GM10248 (cell line): ENCODE results near the gene DNAH2.

Source experiments
- CTCF ChIA-PET: fragments of 300-600 bp; sonication (Branson Sonifier 250); formaldehyde crosslinking; extraction: SDS; loops from one replicate; lab custom pipeline; 2021; ENCODE audit warnings: antibody characterized with exemption; lab: Yijun Ruan, JAX
- POLR2A ChIA-PET: fragments of 350-650 bp; sonication (Branson Sonifier 250); formaldehyde crosslinking; extraction: SDS; loops from one replicate; lab custom pipeline; 2020; ENCODE audit warnings: antibody characterized with exemption; lab: Yijun Ruan, JAX
- DNase-seq: peaks from one replicate; pipeline ENCODE4 v3.0.0; 2012; ENCODE audit errors: extremely low spot score
- TF ChIP-seq, protein P1 (sequence below): IDR thresholded peaks from 2 replicates; pipeline ENCODE4 v1.5.1; 2012; ENCODE audit warnings: mild to moderate bottlenecking, low read depth; ENCODE audit errors: extremely low read depth, missing control alignments, control extremely low read depth

DNAH2 gene

DNA sequence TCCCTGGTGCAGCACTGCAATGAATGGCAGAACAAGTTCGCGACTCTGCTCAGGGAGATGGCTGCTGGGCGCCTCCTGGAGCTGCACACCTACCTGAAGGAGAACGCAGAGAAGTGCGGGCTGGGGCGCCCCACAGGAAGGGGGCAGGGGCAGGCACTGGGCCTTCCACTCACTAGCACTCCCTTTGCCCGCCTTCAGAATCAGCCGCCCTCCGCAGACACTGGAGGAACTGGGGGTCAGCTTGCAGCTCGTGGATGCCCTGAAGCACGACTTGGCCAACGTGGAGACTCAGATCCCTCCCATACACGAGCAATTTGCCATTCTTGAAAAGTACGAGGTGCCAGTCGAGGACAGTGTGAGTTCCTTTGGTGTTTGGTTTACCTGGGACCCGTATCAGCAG, 46.4 kb downstream of the DNAH2 start:
- CTCF ChIA-PET: interaction anchor here (1.0 to 1.2 kb wide), 2 partner anchors 12 to 20 kb away, joined by 3 to 6 read pairs; no protein-coding TSS in a partner anchor
- POLR2A ChIA-PET: no interaction called here
- DNase-seq: no peak
- TF ChIP-seq, protein P1, sequence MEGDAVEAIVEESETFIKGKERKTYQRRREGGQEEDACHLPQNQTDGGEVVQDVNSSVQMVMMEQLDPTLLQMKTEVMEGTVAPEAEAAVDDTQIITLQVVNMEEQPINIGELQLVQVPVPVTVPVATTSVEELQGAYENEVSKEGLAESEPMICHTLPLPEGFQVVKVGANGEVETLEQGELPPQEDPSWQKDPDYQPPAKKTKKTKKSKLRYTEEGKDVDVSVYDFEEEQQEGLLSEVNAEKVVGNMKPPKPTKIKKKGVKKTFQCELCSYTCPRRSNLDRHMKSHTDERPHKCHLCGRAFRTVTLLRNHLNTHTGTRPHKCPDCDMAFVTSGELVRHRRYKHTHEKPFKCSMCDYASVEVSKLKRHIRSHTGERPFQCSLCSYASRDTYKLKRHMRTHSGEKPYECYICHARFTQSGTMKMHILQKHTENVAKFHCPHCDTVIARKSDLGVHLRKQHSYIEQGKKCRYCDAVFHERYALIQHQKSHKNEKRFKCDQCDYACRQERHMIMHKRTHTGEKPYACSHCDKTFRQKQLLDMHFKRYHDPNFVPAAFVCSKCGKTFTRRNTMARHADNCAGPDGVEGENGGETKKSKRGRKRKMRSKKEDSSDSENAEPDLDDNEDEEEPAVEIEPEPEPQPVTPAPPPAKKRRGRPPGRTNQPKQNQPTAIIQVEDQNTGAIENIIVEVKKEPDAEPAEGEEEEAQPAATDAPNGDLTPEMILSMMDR: no peak

DNA sequence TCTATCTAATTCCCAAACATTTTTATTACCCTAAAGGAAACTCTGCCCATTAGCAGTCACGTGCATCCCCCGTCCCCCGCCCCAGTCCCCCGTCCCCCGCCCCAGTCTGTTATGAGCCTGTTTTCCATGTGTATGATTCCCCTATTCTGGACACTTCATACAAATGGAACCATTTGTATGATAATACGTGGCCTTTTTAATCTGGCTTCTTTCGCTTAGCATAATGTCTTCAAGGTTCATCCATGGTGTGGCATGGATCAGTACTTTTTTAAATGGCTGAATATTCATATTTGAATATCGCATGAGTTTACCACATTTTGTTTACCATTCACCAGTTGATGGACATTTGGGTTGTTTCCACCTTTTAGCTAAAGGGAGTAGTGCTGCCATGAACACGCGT, 49.5 kb downstream of the DNAH2 start:
- DNase-seq: no peak
- CTCF ChIA-PET: interaction anchor here (1.1 to 1.3 kb wide), 2 partner anchors 23 to 58 kb away, joined by 3 to 5 read pairs; no protein-coding TSS in a partner anchor
- POLR2A ChIA-PET: no interaction called here
- TF ChIP-seq, protein P1: no peak

DNA sequence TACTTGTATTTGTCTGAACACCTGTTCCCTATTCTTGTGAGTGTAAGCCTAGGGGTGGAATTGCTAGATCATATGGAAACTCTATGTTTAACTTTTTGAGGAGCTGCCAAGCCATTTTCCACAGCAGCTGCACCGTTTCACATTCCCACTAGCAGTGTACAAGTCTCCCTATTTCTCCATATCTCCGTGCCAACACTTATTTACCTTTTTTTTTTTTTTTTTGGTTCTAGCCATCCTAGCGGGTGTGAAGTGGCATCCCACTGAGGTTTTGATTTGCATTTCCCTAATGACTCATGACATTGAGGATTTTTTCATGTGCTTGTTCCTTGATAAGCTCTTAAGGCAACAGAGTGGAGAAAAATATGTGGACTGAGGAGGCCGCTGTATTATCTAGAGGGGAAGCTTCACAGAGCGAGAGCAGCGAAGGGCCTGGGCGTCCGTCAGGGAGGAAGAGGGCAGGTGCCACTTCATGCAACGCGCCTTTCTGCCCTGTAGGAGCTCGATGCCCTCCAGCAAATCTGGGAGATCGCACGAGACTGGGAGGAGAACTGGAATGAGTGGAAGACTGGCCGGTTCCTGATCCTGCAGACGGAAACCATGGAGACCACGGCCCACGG, 50.0 kb downstream of the DNAH2 start:
- TF ChIP-seq, protein P1: no peak
- POLR2A ChIA-PET: no interaction called here
- no peak for DNase-seq
- CTCF ChIA-PET: interaction anchor here (1.1 to 1.3 kb wide), 3 partner anchors 12 to 58 kb away, joined by 3 to 4 read pairs (median 3); no protein-coding TSS in a partner anchor

DNA sequence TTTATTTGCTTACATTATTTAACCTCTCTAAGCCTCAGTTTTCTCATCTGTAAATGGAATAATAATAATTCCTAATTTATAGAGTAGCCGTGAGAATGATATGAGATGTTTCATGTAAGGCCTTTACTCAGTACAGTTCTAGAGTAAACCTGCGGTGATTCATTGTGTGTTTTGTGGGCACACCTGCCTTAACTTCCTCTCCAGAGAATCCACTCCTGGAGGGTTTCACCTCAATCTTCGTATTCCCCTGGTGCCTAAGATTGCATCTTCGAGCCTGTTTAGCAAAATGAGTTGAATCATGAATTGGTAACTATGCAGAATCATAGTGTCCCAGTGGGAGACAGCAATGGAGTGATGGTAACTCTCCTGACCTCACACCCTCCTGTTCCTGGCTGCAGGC, 52.3 kb downstream of the DNAH2 start:
- DNase-seq: no peak
- TF ChIP-seq, protein P1: no peak
- ChIA-PET POLR2A (no interaction called here), CTCF (interaction anchor here (1.1 to 1.3 kb wide), 2 partner anchors 272 to 324 kb away, joined by 3 read pairs; no protein-coding TSS in a partner anchor)

DNA sequence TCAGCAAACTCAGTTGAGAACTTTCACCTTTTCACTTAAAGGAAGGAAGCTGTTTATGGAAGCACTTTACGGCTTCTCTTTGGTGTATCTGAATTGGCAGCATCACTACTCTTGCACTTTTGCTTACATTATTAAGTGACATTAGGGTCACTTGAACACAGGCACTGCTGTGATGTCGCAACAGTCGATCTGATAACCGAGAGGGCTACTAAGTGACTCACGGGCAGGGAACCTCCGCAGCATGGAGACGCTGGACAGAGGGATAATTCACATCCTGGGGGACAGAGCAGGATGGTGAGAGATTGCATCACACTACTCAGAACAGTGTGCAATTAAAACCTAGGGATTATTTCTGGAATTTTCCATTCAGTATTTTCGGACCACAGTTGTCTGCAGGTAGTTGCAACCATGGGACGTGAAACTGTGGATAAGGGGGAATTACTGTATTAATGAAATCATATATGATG, 56.5 kb downstream of the DNAH2 start:
- ChIA-PET CTCF (no interaction called here), POLR2A (no interaction called here)
- no peak for DNase-seq
- TF ChIP-seq, protein P1: no peak

DNA sequence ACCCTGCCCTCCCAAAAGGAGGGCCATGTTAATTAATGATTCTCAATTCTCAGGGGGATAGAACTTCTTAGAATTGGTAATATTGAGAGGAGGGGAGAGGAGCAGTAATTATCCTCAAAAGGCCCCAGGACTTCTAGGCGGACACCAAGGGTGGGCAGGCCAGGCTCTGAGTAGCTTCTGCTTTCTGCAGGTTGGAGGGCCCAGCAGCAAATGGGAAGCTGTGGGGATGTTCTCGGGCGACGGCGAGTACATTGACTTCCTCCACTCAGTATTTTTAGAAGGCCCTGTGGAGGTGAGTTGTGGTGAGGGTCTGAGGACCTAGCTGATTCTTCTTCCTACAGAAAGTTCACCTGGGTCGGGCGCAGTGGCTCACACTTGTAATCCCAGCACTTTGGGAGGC, 57.5 kb downstream of the DNAH2 start:
- CTCF ChIA-PET: interaction anchor here (0.9 kb wide), 1 partner anchor 14 kb away, joined by 3 read pairs; no protein-coding TSS in a partner anchor
- POLR2A ChIA-PET: no interaction called here
- TF ChIP-seq, protein P1: no peak
- no peak for DNase-seq
